ENCODE measurements around the gene YIPF5. TPM values are rescaled to one million over a fixed set of nuclear protein-coding genes. Genes with fewer than 3 reads are reported as not detected.

YIPF5 gene
- polyA plus RNA-seq (2011; rRNA removed) (91.7 and 132 TPM in 2 replicates), polyA minus RNA-seq (2011; rRNA and poly(A)+ RNA removed) (56.7 and 94.3 TPM in 2 replicates)

DNA sequence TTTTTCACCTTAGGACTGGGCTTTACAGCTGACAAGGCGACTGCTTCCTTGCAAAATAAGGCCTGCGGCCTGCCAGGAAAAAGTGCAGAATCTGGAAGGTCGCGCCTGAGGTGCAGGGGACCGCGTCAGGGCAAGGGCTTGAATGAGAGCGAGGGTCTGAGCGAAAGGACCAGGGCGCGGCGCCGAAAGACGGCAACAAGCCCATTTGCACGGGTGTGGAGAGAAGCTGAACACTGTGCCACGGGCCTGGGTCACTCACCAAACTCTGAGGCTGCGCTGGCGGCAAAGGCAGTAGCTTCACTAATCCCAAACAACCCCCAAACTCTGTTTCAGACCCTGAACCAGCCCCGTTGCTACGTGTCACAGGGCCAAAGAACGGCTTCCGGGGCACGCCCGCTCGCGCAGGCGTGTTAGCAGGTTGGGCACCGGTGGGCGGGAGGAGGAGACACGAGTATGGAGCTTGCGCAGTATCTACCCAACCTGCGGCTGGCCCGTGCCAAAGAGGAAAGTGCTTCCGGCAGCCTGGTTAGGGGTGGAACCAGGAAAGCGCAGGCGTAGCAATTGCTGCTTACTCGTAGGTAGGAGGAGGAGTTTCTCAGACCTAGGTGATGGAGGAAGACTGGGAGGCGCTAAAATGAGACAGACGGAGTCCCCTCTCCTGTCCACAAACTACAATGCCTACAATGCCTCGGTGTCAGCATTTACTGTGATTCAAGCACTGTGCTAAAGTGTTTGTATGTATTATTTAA, at the start of gene YIPF5, which contains the start of gene KCTD16:
YIPF5 (minus strand) TSS at position 384 of the 749 bp plus-strand sequence. CDS start 704 bp downstream, outside the sequence.
KCTD16 (plus strand) TSS at position 598 of the 749 bp plus-strand sequence.
- no peaks in the 10 kb centered on the region for H3K36me3 ChIP-seq (ENCODE audit: control insufficient read depth, insufficient read depth, low read length)
- CTCF ChIA-PET, result interaction anchor here (0.6 to 1.2 kb wide), 2 partner anchors 18 to 1039 kb away, joined by 3 to 5 read pairs; no protein-coding TSS in a partner anchor
- TF ChIP-seq, protein P1, sequence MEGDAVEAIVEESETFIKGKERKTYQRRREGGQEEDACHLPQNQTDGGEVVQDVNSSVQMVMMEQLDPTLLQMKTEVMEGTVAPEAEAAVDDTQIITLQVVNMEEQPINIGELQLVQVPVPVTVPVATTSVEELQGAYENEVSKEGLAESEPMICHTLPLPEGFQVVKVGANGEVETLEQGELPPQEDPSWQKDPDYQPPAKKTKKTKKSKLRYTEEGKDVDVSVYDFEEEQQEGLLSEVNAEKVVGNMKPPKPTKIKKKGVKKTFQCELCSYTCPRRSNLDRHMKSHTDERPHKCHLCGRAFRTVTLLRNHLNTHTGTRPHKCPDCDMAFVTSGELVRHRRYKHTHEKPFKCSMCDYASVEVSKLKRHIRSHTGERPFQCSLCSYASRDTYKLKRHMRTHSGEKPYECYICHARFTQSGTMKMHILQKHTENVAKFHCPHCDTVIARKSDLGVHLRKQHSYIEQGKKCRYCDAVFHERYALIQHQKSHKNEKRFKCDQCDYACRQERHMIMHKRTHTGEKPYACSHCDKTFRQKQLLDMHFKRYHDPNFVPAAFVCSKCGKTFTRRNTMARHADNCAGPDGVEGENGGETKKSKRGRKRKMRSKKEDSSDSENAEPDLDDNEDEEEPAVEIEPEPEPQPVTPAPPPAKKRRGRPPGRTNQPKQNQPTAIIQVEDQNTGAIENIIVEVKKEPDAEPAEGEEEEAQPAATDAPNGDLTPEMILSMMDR (IDR thresholded peaks at IDR 0.05; ENCODE audit: insufficient read depth, low read depth, low read length), result no peak
- H3K27me3 ChIP-seq (ENCODE audit: control insufficient read depth, insufficient read depth, low read length), result no peaks in the 10 kb centered on the region
- DNase-seq (ENCODE audit: low read depth), result peak; percentile 85
- POLR2A ChIA-PET, result interaction anchor here (0.6 to 0.8 kb wide), 2 partner anchors 184 to 1445 kb away, joined by 4 to 18 read pairs; no protein-coding TSS in a partner anchor
- H3K4me3 ChIP-seq (ENCODE audit: low read depth, low read length), result peak within 1 kb of the TSS; percentile 70

GRCh38 chr5:144219869-144220268, 49.4 kb upstream of the YIPF5 start:
- Histone ChIP-seq H3K36me3 (ENCODE audit: control insufficient read depth, insufficient read depth, low read length) (no peaks in the 10 kb centered on the region), H3K4me3 (ENCODE audit: low read depth, low read length) (no peak overlapping the region), H3K27me3 (ENCODE audit: control insufficient read depth, insufficient read depth, low read length) (no peaks in the 10 kb centered on the region)
- no peak for DNase-seq (ENCODE audit: low read depth)
- POLR2A ChIA-PET, result no interaction called here
- CTCF ChIA-PET, result no interaction called here
- TF ChIP-seq, protein P1 (IDR thresholded peaks at IDR 0.05; ENCODE audit: insufficient read depth, low read depth, low read length), result no peak

GRCh38 chr5:144210655-144211054, 40.2 kb upstream of the YIPF5 start:
- H3K27me3 ChIP-seq (ENCODE audit: control insufficient read depth, insufficient read depth, low read length), result peaks cover 2% of the 10 kb centered on the region

GRCh38 chr5:144209361-144209760, 38.9 kb upstream of the YIPF5 start:
- ChIA-PET POLR2A (no interaction called here), CTCF (no interaction called here)
- TF ChIP-seq, protein P1 (IDR thresholded peaks at IDR 0.05; ENCODE audit: insufficient read depth, low read depth, low read length), result no peak
- H3K36me3 ChIP-seq (ENCODE audit: control insufficient read depth, insufficient read depth, low read length), result no peaks in the 10 kb centered on the region
- H3K27me3 ChIP-seq (ENCODE audit: control insufficient read depth, insufficient read depth, low read length), result peaks cover 2% of the 10 kb centered on the region
- DNase-seq (ENCODE audit: low read depth), result no peak
- H3K4me3 ChIP-seq (ENCODE audit: low read depth, low read length), result no peak overlapping the region

More at GRCh38 chr5:144210655-144211054, 40.2 kb upstream of the YIPF5 start:
- DNase-seq (ENCODE audit: low read depth), result no peak
- ChIA-PET POLR2A (no interaction called here), CTCF (no interaction called here)
- TF ChIP-seq, protein P1 (IDR thresholded peaks at IDR 0.05; ENCODE audit: insufficient read depth, low read depth, low read length), result no peak
- H3K4me3 ChIP-seq (ENCODE audit: low read depth, low read length), result no peak overlapping the region
- no peaks in the 10 kb centered on the region for H3K36me3 ChIP-seq (ENCODE audit: control insufficient read depth, insufficient read depth, low read length)

GRCh38 chr5:144207875-144208444, 37.5 kb upstream of the YIPF5 start:
- no peaks in the 10 kb centered on the region for H3K36me3 ChIP-seq (ENCODE audit: control insufficient read depth, insufficient read depth, low read length)
- DNase-seq (ENCODE audit: low read depth), result no peak
- H3K4me3 ChIP-seq (ENCODE audit: low read depth, low read length), result no peak overlapping the region
- ChIA-PET CTCF (interaction anchor here (1.7 to 1.9 kb wide), 2 partner anchors 260 to 1618 kb away, joined by 3 to 10 read pairs; no protein-coding TSS in a partner anchor), POLR2A (interaction anchor here (0.5 kb wide), 1 partner anchor 1817 kb away, joined by 3 read pairs; no protein-coding TSS in a partner anchor)
- TF ChIP-seq, protein P1 (IDR thresholded peaks at IDR 0.05; ENCODE audit: insufficient read depth, low read depth, low read length), result no peak
- H3K27me3 ChIP-seq (ENCODE audit: control insufficient read depth, insufficient read depth, low read length), result peaks cover 2% of the 10 kb centered on the region

All from BJ (cell line).